Measurements from ENCODE around the gene RBMX.

- TF ChIP-seq, protein P1, sequence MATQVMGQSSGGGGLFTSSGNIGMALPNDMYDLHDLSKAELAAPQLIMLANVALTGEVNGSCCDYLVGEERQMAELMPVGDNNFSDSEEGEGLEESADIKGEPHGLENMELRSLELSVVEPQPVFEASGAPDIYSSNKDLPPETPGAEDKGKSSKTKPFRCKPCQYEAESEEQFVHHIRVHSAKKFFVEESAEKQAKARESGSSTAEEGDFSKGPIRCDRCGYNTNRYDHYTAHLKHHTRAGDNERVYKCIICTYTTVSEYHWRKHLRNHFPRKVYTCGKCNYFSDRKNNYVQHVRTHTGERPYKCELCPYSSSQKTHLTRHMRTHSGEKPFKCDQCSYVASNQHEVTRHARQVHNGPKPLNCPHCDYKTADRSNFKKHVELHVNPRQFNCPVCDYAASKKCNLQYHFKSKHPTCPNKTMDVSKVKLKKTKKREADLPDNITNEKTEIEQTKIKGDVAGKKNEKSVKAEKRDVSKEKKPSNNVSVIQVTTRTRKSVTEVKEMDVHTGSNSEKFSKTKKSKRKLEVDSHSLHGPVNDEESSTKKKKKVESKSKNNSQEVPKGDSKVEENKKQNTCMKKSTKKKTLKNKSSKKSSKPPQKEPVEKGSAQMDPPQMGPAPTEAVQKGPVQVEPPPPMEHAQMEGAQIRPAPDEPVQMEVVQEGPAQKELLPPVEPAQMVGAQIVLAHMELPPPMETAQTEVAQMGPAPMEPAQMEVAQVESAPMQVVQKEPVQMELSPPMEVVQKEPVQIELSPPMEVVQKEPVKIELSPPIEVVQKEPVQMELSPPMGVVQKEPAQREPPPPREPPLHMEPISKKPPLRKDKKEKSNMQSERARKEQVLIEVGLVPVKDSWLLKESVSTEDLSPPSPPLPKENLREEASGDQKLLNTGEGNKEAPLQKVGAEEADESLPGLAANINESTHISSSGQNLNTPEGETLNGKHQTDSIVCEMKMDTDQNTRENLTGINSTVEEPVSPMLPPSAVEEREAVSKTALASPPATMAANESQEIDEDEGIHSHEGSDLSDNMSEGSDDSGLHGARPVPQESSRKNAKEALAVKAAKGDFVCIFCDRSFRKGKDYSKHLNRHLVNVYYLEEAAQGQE (IDR thresholded peaks at IDR 0.05; ENCODE audit: low read depth): no peak
- TF ChIP-seq TAF1 (IDR thresholded peaks at IDR 0.05; ENCODE audit: low read depth): no peak
- no peak for TF ChIP-seq RAD21 (IDR thresholded peaks at IDR 0.05; ENCODE audit: low read depth)
- no peak for TF ChIP-seq TCF12 (IDR thresholded peaks at IDR 0.05; ENCODE audit: low read depth)
Measured at GRCh38 chrX:136868283-136869055, 12.1 kb downstream of the RBMX start.
